GM18517 (cell line): ENCODE results near the gene GALNT7.
A peak's percentile ranks its signal among the peaks of the same experiment; 100 is the strongest.
"Not testable (repeated sequence)": the region's sequence is repeated elsewhere in the genome, so short reads cannot be mapped to it uniquely, and the experiment has no call there.

Experiments used
- ATAC-seq: cut with Tn5 transposase; IDR thresholded peaks from one replicate; pipeline ENCODE4 v1.9.1; 2021; ENCODE audit warnings: mild to moderate bottlenecking, moderate library complexity; ENCODE audit not compliant: unreplicated experiment

GALNT7 gene, protein sequence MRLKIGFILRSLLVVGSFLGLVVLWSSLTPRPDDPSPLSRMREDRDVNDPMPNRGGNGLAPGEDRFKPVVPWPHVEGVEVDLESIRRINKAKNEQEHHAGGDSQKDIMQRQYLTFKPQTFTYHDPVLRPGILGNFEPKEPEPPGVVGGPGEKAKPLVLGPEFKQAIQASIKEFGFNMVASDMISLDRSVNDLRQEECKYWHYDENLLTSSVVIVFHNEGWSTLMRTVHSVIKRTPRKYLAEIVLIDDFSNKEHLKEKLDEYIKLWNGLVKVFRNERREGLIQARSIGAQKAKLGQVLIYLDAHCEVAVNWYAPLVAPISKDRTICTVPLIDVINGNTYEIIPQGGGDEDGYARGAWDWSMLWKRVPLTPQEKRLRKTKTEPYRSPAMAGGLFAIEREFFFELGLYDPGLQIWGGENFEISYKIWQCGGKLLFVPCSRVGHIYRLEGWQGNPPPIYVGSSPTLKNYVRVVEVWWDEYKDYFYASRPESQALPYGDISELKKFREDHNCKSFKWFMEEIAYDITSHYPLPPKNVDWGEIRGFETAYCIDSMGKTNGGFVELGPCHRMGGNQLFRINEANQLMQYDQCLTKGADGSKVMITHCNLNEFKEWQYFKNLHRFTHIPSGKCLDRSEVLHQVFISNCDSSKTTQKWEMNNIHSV

DNA sequence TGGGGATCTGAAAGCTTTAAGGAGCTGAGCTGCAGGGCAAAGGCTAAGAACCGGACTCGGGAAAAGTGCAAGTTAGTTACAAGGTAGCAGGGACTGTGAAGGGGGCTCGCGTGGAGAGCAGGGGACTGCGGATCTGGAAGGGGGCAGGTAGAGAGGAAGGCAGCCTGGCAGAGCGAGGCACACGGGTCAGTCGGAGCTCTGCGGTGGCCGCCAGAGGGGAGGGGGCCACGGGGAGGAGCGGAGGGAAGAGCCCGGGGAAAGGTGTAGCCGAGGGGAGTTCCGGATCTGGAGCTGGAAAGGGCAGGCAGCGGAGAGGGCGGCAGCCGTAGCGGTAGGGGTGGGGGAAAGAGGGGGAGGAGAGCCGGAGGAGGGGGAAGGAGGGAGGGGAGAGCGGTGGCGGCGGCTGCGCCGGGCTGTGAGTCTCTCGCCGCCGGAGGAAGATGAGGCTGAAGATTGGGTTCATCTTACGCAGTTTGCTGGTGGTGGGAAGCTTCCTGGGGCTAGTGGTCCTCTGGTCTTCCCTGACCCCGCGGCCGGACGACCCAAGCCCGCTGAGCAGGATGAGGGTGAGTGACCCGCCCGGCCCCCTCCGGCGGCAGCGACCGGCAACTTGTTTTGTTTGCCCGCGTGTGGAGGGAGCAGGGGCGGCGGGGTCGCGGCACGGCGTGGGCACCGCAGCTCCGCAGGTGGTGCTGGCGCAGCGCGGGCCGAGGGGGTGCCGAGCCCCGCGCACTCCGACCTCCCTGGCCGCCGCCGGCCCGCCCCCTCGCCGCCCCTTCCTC is at the start of gene GALNT7:
TSS of gene GALNT7 (plus strand) at position 416 of the 782 bp plus-strand sequence. CDS start at position 441, 25 bp downstream.
- peak; percentile 29 for ATAC-seq

DNA sequence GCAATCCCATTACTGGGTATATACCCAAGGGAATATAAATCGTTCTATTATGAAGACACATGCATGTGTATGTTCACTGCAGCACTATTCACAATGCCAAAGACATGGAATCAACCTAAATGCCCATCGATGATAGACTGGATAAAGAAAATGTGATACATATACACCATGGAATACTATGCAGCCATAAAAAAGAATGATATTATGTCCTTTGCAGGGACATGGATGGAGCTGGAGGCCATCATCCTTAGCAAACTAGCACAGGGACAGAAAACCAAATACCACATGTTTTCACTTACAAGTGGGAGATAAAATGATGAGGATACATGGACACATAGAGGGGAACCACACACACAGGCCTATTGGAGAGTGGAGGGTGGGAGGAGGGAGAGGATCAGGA is 49.8 kb upstream of the GALNT7 start:
- not testable (repeated sequence) for ATAC-seq

DNA sequence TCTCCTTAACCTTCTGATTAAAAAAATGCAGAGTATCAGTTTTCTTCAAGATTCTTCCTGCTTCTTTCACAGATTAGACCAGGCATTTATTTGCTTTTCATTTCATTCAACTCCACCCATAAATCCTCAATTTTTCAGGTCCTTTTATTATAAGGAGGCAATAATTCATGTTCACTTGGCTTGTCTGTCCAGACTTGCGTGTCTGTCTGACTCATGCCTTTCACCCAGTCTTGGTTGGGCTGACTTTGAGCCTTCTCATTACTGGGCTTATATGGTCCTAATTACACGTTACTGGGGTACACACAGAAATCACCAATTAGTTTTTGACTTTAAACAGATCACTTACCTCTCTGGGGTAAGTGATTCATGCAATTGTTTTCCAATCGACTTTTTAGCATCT is 48.8 kb upstream of the GALNT7 start:
- ATAC-seq = no peak

DNA sequence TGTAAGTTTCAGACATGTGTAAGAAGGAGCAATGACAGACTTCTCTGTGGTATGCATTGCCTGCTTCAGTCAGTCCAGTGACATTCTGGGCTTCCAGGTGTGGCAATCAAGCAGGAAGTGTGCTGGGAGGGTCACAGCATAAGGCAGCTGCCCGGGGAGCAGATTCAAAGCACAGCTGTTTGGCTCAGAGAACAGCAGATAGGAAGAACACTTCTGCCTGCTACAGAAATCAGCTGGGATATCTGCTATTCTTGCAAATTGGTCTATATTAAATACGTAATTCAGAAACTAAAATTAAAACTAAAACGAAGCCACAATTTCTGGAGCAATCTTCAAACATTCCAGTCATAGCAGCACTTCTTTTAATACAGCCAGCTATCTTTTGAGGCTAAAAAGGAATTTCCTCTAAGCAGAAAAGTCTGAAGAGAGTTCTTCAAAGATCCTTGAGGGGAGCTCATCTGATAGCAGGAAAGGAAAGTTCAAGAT is 47.5 kb upstream of the GALNT7 start:
- ATAC-seq = peak; percentile 99

DNA sequence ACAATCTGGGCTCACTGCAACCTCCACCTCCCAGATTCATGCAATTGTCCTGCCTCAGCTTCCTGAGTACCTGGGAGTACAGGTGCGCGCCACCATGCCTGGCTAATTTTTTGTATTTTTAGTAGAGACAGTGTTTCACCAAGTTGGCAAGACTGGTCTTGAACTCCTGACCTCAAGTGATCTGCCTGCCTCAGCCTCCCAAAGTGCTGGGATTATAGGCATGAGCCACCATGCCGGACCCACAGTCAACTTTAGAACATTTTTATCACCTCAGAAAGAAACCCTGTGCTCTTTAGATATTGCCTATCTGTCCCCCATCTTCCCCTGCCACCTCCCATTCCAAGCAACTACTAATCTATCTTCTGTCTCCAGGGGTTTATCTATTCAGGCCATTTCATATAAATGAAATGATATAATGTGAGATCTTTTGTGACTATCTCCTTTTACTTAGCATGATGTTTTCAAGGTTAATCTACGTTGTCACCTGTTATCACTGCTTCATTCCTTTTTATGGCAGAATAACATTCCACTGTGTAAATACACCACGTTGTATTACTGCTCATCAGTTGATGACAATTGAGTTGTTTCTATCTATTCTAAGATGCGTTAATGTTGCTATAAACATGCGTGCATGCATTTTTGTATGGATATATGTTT is 44.3 kb upstream of the GALNT7 start:
- no peak for ATAC-seq

DNA sequence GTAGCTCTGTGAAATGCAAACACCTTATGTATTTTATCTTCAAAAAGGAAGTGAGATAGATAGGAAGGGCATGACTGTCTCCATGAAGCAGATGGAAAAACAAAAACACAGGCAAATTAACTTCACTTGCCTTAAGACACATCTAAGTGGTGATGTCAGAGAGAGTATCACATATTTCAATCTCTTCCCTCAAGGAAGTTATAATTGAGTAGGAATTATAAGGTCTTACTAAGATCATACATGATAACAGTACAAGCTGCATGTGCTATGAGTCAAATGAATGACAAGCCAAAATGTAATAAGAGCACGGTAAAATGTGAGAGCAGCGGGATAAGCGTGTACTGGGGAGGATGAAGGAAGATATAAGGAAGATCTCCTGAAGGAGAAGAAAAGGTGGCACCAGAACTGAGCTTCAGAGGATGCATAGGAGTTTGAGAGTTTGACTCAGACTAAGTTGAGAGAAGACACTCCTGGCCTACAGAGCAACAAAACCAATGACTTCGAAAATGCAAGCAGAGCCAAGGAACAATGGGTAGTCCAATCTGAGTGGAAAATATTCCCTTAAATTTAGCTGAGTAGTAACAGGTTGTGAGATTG is 43.3 kb upstream of the GALNT7 start:
- ATAC-seq = no peak

DNA sequence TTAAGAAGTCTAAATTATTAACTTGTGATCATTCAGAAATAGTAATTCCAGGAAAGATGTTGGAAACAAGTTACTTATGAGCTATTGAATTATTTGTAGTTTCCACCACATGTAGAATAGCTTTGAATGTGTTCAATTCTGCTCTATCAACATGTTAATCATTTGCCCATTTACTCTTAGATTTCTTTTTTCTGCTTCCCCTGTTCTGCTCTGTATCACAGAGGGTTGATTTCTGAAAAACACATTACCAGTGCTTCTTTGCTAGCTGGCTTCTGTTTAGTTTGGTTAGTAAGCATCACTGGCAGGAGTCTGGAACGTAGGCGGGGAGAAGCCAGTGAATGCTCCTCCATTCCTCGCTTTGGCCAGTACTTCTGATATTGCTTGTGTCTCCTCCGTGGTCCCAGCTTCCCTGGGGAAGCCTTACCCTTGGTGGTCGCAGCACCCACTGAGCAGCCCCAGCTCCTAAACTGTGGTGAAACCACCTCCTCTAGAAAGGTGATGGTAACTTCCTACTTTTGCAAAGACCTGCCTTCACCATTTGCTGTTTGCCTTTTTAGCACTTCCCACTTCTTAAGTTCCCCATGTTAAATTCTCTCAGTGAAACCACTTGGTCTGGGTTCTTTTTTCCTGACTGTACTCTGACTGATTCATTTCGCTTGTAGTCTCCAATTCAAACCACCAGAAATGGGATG is 40.3 kb upstream of the GALNT7 start:
- ATAC-seq = no peak

DNA sequence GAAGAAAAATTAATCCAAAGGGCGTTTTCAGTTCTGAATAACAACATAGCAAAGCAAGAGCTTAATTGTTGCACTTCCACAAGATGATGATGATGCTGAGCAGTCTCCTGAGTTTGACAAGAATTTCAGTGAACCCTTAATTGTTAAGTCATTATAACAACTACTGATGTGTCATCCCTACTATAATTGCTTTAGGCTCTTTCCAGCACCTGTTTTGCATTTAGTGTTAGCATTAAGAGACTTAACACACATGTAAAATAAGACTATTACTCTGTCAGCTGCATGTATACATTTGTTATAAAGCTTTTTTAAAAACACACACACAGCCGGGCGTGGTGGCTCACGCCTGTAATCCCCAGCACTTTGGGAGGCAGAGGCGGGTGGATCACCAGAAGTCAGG is 37.9 kb upstream of the GALNT7 start:
- no peak for ATAC-seq

DNA sequence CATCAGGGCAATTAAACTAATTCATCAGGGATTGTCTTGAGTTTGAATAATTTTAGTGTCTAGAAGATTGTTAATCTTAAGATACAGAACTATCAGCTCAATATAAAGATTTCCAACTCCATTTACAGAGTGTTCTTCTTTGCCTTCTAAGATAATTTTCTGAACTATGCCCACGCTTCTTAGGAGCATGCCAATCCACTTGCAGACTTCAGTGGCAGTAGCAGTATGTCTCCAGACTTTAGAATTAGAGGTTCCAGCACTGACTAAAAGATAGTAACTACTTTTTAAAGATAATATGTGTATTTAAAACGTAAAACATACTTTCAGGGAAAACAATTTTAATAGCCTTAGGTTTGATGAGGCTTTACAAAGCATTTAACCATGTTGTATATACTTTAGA is 34.2 kb upstream of the GALNT7 start:
- ATAC-seq = no peak

DNA sequence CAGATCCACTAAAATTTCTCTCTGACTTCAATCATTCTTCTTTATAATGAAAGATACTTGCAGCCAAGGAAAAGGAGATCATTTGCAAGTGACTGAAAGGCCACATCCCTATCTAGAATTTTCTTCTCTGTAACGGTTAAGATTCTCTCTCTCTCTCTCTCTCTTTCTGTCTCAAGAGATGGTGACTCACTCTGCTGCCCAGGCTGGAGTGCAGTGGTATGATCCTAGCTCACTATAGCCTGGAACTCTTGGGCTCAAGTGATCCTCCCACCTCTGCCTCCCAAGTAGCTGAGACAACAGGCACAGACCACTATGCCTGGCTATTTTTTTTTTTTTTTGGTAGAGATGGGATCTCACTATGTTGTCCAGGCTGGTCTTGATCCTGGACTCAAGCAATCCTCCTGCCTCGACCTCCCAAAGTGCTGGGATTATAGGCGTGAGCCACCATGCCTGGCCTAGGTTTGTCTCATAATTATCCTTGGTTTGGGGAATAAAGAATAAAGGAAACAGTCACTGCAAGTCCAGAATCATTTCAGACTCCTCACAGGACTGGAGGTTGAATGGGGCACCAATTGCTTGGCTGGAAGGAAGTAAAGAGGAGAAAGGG is 33.3 kb upstream of the GALNT7 start:
- ATAC-seq = no peak

DNA sequence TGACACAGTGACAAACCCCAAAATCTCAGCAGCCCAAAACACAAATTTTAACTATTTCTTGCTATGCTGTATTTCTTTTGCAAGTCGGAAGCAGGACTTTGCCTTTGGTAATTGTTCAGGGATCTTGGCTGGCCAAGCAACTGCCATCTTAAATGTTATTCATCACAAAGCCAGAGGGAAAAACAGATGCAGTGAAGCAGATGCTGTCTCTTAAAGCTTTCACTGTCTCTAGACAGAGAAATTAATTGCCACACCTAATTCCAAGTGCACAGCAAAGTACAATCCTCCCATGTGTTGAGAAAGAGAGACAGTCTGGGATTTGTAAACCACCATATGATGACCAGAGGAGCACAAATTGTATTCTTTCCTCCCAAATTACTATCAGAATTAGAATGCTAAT is 30.0 kb upstream of the GALNT7 start:
- ATAC-seq = no peak

DNA sequence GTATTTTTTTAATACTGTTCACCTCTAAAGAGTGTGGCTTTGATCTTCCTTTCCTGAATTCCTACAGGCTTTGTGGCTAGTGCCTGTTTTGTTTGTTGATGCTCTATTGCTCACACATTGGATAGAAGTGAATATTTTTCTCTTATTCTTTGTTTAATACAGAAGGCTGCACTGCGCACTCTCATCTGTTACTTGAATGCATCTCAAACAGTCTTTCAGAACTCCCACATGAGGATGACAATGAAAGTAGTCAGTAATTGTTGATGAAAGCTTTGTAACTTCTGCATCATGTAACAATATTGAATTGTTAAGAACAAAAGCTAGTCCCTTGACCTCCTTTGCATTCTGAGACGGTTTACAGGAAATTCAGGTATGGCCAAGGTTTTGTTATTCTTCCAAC is 29.1 kb upstream of the GALNT7 start:
- no peak for ATAC-seq

DNA sequence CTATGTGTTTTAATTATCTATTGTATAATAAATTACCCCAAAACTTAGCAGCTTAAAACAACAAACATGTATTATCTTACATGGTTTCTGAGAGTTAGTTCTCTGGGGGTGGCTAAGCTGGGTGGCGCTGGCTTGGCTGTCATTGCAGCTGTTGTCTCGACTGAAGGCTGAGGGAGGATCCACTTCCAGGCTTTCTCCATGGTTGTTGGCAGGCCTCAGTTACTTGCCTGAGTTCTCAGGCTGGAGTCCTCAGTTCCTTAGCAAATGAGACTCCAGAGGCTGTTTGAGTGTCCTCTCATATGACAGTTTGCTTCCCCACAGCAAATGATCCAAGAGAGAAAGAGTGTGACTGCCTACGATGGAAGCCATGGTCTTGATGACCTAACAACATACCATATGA is 23.5 kb upstream of the GALNT7 start:
- no peak for ATAC-seq

DNA sequence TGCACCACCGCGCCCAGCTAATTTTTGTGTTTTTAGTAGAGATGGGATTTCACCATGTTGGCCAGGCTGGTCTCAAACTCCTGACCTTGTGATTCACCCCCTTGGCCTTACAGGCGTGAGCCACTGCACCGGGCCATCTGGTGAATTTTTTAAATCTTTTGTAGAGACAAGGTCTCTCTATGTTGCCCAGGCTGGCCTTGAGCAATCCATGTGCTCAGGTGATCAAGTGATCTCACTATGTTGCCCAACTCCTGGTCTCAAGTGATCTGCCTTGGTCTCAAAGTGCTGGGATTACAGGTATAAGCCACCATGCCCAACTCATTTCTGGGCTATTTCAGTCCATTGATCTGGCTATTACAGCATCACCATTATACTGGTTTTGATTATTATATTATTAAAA is 22.2 kb upstream of the GALNT7 start:
- ATAC-seq = no peak

DNA sequence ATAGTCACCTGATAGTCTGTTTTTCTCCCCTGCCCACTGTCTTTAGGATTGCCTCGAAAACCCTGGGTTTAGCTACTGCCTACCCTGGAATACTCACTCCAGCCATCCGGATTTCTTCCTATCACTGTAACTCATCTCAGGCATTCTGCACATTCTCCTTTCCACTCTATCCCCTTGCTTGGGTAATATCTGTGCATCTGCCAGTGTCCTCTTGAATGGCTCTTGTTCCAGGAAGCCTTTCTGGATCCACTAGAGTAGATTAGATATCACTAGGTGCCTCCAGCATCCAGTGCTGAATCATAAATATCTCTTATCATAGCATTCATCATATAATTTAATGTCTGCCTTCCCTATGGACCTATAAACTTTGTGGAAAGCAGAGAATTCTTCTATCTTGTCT is 17.1 kb upstream of the GALNT7 start:
- no peak for ATAC-seq

DNA sequence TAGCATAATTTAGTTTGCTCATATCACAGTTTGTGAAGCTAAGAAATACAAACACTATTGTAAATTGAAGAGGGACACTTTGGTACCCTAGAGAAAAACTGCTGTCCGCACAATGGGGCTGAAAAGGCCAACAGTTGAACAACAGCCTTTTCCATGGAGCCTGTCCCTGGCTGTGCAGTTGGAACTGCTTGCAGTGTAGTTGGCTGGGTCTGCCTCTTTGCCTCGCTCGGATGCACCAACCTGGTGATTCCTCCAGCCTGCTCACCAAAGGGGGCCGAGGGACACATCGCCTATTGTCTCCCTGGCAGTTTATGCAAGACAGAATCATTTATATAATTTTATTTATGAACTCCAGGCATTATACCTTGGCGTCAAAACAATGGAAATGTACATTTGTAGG is 16.5 kb upstream of the GALNT7 start:
- no peak for ATAC-seq

DNA sequence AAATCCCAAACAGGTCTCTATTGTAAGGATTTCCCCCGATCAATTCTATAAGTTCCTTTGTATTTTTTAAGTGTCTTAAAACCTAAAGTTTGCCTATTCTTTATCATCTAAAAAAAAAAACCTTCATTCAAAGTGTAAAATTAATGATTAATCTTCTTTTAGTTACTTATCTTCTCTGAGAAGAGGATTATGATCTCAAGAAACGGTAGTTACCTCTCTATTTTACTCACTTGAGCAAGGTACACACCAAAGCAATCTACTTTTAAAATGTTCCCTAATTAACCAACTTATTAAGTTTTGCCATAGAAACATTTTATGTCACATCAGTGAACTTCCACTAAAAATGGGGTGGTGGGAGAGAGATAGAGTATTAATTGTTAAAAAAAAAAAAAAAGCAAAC is 15.2 kb upstream of the GALNT7 start:
- no peak for ATAC-seq

DNA sequence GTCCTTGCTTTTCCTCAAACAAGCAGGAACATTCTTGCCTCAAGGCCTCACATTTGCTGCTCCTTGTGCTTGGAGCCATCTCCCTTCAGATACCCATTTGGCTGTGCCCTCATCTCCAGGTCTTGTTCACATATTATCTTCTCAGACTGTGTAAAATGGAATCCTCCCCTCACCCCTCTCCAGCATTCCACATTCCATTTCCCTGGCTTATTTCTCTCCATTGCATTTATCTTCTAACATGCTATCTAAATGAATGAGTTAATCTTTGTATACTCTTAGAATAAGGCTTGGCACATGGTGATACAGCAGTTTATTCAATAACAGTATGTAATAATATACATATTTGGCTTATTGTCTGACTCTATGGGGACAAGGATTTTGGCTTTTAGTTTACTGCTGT is 8.8 kb upstream of the GALNT7 start:
- no peak for ATAC-seq

DNA sequence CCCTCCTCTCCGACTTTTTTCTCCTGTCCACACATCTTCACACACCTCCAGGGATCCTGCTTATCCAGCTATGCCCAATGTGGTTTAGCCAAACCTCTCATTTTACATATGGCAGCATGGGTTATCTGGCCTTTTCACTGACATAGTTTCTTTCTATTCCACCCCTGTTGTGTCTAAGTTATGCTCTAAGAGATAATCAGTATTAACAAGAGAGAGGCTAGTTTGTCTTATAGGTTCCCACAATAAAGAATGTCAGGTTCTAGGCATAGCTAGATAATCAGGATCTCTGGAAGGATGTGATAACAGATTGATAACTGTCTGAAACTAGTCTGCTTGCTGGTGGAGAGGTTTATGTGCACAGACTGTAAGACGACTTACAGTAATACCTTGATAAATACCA is 7.7 kb upstream of the GALNT7 start:
- ATAC-seq = no peak

DNA sequence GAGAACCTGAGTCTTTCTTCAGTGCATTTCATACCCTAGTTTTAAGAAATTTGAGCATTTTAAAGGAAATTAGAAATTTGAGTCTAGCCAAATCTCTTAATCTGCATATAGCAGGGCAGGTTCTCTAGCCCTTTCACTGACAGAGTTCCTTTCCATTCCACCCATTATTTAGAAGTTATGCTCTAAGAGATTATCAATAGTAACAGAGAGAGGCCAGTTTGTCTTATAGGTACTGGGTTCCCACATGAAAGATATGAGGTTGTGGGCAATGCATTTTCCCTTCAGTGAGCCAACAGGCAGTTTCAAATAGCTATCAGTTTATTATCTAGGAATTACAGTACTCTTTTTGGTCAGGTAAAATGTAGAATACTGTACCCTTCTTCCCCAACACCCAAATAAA is 7.3 kb upstream of the GALNT7 start:
- ATAC-seq = no peak
